ENCODE data around the gene LETMD1. TPM values are rescaled to one million over a fixed set of nuclear protein-coding genes. Genes with fewer than 3 reads are reported as not detected.

Gene LETMD1
- total RNA-seq, 1 donor from 2014 or later, result 20.6 TPM

GRCh38 chr12:51005030-51005429 lies 43.1 kb upstream of the LETMD1 start:
- Histone ChIP-seq H3K27me3 (ENCODE audit: low read depth) (no peaks in the 10 kb centered on the region), H3K27ac (replicated peaks) (no peak overlapping the region), H3K36me3 (peaks cover 78% of the 10 kb centered on the region), H3K4me1 (peaks cover 4% of the 10 kb centered on the region), H3K4me3 (no peak overlapping the region), H3K9me3 (replicated peaks) (no peaks in the 10 kb centered on the region)
- no peak for TF ChIP-seq CTCF (IDR thresholded peaks at IDR 0.05; ENCODE audit: borderline replicate concordance)
- intact Hi-C loops (cut with micrococcal nuclease), result no loop called here
- DNase-seq, result no peak

- intact Hi-C loops (cut with micrococcal nuclease), result no loop called here
- peaks cover 71% of the 10 kb centered on the region for H3K36me3 ChIP-seq
- H3K4me3 ChIP-seq, result no peak overlapping the region
- no peaks in the 10 kb centered on the region for H3K9me3 ChIP-seq (replicated peaks)
- peaks cover 4% of the 10 kb centered on the region for H3K4me1 ChIP-seq
- no peak for TF ChIP-seq CTCF (IDR thresholded peaks at IDR 0.05; ENCODE audit: borderline replicate concordance)
- no peak overlapping the region for H3K27ac ChIP-seq (replicated peaks)
- DNase-seq, result no peak
- no peaks in the 10 kb centered on the region for H3K27me3 ChIP-seq (ENCODE audit: low read depth)
Observed at GRCh38 chr12:51005671-51006070, 42.5 kb upstream of the LETMD1 start.

GRCh38 chr12:51008329-51009055 lies 39.6 kb upstream of the LETMD1 start:
- Histone ChIP-seq H3K27me3 (ENCODE audit: low read depth) (no peaks in the 10 kb centered on the region), H3K36me3 (peaks cover 45% of the 10 kb centered on the region), H3K4me1 (peaks cover 24% of the 10 kb centered on the region), H3K9me3 (replicated peaks) (no peaks in the 10 kb centered on the region), H3K4me3 (peak overlapping the region; percentile 55), H3K27ac (replicated peaks) (peak overlapping the region; percentile 75)
- intact Hi-C loops (cut with micrococcal nuclease), result no loop called here
- no peak for DNase-seq
- no peak for TF ChIP-seq CTCF (IDR thresholded peaks at IDR 0.05; ENCODE audit: borderline replicate concordance)

GRCh38 chr12:51009056-51009440 lies 39.1 kb upstream of the LETMD1 start:
- no peak for TF ChIP-seq CTCF (IDR thresholded peaks at IDR 0.05; ENCODE audit: borderline replicate concordance)
- Histone ChIP-seq H3K9me3 (replicated peaks) (no peaks in the 10 kb centered on the region), H3K4me1 (peaks cover 27% of the 10 kb centered on the region), H3K27ac (replicated peaks) (peak overlapping the region; percentile 75), H3K27me3 (ENCODE audit: low read depth) (no peaks in the 10 kb centered on the region), H3K4me3 (peak overlapping the region; percentile 55), H3K36me3 (peaks cover 40% of the 10 kb centered on the region)
- intact Hi-C loops (cut with micrococcal nuclease), result no loop called here
- peak; percentile 66 for DNase-seq

GRCh38 chr12:51011955-51012354 lies 36.2 kb upstream of the LETMD1 start:
- Histone ChIP-seq H3K9me3 (replicated peaks) (no peaks in the 10 kb centered on the region), H3K4me1 (peaks cover 27% of the 10 kb centered on the region), H3K27me3 (ENCODE audit: low read depth) (no peaks in the 10 kb centered on the region), H3K36me3 (peaks cover 14% of the 10 kb centered on the region), H3K4me3 (no peak overlapping the region), H3K27ac (replicated peaks) (no peak overlapping the region)
- DNase-seq, result no peak
- no peak for TF ChIP-seq CTCF (IDR thresholded peaks at IDR 0.05; ENCODE audit: borderline replicate concordance)
- intact Hi-C loops (cut with micrococcal nuclease), result no loop called here
